Activated T-cell treated with anti-CD3 and anti-CD28 coated beads for 1 hour (primary cell): ENCODE results near the gene RNF207.

ENCODE experiments used
- DNase-seq: peaks from one replicate; pipeline ENCODE4 v3.0.0-alpha.2; 2020; ENCODE audit warnings: low read depth

RNF207 gene

DNA sequence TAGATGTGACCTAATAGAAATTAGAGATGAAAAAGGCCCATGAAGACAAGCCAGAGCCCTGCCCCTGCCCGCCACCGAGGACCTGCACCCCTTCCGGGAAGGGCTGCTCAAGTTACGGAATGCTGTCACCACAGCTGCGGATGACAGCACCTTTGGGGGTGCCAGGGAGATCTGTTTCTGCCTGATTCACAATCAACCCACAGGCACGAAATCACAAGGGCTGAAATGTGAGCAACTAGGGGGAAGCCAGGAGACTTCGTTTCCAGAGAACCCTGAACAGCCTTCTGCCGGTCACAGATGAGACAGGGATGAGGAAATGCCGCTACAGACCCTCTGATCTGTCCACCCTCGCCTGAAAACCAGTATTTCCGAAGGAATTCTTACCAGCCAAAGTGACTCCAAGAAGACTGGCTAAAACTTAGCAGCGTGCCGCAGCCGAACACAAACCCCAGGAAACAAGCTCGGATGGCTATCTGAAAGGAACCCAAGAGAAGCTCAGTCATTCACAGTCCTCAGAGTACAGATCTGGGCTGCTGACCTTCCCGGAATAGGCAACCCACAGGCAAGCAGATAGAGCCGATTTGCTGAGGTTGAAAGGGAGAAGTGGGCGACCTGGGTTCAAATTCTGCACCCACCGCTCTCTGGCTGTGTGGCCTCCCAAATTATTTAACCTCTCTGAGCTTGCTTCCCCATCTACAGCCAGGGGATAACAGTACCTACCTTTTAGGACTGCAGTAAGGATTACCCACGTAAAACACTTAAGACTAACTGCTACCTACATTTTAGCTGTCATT is 28.8 kb downstream of the RNF207 start:
- no peak for DNase-seq

GRCh38 chr1:6235296-6235677 is 29.4 kb downstream of the RNF207 start:
- no peak for DNase-seq

DNA sequence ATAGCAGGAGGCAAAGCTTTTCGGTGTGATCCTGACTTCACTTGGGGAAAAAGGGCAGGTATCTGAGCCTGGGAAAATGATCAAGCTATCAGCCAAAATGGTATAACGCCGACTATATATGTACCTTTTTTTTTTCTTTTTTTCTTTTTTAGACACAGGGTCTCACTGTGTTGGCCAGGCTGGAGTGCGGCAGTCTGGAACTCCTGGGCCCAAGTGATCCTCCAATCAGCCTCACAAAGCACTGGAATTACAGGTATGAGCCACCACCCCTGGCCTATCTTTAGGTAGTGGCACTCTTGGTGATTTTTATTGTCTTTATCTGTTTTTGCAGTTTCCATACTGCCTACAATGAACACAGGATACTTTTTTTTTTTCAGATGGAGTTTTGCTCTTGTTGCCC is 31.2 kb downstream of the RNF207 start:
- no peak for DNase-seq

GRCh38 chr1:6239213-6239752 is 33.4 kb downstream of the RNF207 start:
- no peak for DNase-seq

GRCh38 chr1:6239950-6240768 is 34.2 kb downstream of the RNF207 start:
- no peak for DNase-seq

- DNase-seq, result no peak
Measured at GRCh38 chr1:6241107-6241886, 35.4 kb downstream of the RNF207 start.

DNA sequence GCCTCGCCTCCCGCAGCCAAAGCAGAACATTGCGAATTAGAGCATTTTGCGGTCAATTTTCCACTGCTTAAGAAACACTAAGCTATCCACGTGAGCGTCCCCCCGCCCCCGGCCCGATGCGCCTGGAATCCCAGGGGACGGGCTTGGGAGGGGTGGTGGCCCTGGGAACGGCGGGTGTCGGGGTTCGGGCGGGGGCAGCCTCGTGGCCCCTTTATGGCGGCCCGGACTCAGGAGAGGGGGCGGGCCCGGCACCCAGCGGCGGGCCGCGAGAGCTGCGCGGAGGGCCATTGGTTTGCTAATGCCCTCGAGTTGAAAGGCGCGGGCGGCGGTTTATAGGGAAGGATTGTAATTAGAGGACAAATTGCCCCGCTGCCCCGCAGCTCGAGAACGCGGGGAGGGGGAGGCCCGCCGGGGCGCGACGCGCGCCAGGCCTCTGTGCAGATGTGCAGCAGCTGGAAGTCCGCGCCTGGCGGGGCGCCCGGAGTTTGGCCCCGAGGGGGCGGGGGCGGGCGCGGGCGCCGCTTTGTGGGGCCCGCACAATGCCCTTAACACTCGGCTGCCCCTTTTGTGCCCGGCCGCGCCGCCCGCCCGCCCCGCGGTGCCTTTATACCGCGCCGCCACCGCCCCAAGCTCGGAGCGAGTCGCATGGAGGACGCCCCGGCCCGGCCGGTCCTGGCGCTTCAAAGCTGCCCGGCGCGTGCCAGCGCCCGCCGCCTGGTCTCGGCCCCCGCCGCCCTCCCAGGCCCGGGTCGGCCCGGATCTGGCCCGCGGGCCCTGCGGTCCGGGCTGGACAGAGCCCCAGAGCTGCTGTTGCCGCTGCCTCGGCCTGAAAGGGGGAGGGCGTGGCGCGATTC is 36.2 kb downstream of the RNF207 start:
- DNase-seq, result no peak

DNA sequence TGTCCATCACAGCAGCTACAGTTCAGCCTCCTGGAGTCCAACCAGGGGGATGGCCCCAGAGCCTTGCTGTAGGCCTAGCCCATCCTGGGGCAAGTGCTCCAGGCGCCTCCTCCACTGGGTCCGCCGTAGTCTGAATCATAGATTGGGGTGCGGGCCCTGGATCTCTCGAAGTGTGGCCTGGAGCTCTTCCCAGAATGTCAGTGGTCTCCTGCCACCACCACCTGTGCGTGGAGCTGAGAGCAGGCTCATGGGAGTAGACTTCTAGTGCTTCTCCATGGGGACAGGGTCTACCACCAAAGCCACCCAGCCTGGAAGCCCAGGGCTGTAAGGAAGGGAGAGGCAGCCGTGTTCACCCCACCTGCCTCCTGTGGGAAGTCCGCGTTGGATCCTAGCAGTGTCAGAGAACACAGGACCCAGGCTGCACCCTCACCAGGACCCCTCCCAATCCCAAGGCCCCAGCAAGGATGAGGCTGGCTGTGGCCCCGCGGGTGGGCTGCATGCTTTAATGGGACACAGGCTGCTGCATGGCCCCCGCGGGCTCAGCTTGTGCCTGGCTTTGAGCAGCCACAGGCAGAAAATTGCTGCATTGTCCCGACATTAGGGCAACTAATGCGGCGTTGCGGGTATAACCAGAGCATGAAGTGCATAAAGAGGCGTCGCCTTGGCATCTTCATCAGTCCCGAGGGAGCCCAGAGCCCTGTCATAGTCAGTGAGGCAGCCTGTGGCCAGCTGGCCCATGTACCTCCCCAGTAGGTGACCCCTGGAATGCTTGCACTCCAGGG is 37.3 kb downstream of the RNF207 start:
- DNase-seq, result no peak

- DNase-seq, result no peak
Measured at GRCh38 chr1:6243993-6244392, 38.1 kb downstream of the RNF207 start, which contains the start of gene HES3. Gene HES3, plus strand, starts transcription at chr1:6244179. Its CDS starts 187 bp downstream, at chr1:6244366.

DNA sequence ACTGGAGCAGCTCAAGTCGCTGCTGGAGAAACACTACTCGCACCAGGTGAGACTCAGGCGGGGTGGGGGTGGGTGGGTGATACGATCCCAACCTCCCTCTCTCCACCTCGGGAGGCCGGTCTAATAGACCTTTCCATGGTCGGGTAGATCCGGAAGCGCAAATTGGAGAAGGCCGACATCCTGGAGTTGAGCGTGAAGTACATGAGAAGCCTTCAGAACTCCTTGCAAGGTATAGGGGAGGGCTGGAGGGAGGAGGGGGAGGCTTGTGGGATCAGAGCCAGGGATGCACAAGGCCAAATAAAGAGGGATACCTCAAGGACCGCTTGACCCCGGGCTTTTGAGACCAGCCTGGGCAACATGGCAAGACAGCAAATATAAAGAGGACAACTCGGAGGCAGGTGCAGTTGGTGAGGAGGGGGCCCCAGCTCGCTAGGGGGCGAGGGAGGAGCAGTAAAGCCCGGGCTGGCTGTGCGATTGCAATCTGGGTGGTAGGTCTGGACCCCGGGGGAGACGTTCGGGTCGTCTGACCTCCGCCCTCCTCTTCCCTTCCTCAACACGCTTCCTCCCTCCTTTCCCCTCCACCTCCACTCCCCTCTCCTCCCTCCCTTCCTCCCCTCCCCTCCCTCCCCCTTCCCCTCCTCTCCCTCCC is 38.6 kb downstream of the RNF207 start:
- no peak for DNase-seq

- DNase-seq, result peak; percentile 76
Measured at GRCh38 chr1:6245086-6245868, 39.4 kb downstream of the RNF207 start.

GRCh38 chr1:6245869-6246496 is 40.1 kb downstream of the RNF207 start:
- peak; percentile 14 for DNase-seq

- peak; percentile 79 for DNase-seq
Measured at GRCh38 chr1:6246497-6247467, 40.9 kb downstream of the RNF207 start.

- DNase-seq, result no peak
Measured at GRCh38 chr1:6247651-6248050, 41.7 kb downstream of the RNF207 start.

- no peak for DNase-seq
Measured at GRCh38 chr1:6248161-6248776, 42.4 kb downstream of the RNF207 start.

DNA sequence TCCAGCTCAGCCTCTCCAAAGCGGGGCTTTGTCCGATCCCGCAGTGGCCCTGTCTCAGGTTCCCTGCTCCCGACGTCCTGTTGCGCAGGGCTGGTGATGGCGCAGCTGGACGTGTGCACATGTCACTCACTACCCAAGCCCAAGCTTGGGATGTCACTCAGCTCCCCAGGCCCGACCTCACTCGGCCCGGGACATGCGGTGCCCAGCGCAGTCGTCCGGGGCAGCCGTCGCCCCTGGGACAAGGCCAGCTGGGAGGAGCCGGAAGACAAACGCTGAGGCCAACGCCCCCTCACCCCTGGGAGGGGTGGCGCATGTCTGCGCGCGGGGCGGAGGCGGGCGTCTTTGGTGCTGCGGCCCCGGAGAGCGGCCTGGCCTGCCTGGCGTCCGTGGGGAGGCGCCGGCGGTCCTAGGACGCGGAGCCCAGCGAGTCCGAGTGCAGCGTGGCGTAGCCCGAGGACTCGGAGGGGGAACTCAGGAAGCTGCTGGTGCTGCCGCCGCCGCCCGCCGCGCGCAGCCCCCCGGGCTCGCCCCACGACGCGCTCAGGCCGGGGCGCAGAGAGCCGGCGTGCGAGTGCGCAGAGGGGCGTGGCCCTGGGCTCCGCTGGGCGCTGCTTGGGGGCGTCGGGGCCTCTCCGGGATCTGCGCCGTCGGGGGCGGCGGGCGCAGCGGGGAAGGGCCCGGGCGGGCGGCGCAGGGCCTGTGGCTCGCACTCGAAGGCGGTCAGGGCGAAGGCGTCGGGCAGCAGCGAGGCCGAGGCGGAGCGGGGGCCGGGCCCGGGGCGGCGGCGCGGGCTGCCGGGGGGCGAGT is 43.2 kb downstream of the RNF207 start:
- DNase-seq, result no peak
